Measurements from ENCODE around the gene MATN1.
"Not testable (repeated sequence)": the region's sequence is repeated elsewhere in the genome, so short reads cannot be mapped to it uniquely, and the experiment has no call there.

The MATN1 gene

GRCh38 chr1:30692201-30692947 lies 31.0 kb downstream of the MATN1 start:
- Histone ChIP-seq H3K9ac (no peak overlapping the region), H3K27ac (no peak overlapping the region), H3K4me1 (ENCODE audit: low read depth, poor library complexity, severe bottlenecking) (no peaks in the 10 kb centered on the region), H3K4me2 (no peak overlapping the region), H3K4me3 (IDR thresholded peaks at IDR 0.05; ENCODE audit: insufficient read depth, low read depth, low read length) (no peak overlapping the region), H3K27me3 (ENCODE audit: insufficient read depth, low read depth) (peaks cover 49% of the 10 kb centered on the region), H4K20me1 (ENCODE audit: insufficient read depth) (no peaks in the 10 kb centered on the region), H2AFZ (ENCODE audit: low read depth) (no peak overlapping the region), H3K36me3 (ENCODE audit: insufficient read depth) (no peaks in the 10 kb centered on the region), H3K79me2 (ENCODE audit: insufficient read depth, low read depth) (no peaks in the 10 kb centered on the region)
- no peak for TF ChIP-seq CTCF (conservative IDR thresholded peaks at IDR 0.05; ENCODE audit: low read depth, low read length)

GRCh38 chr1:30691480-30691879 lies 31.9 kb downstream of the MATN1 start:
- Histone ChIP-seq H3K27ac (no peak overlapping the region), H3K4me3 (IDR thresholded peaks at IDR 0.05; ENCODE audit: insufficient read depth, low read depth, low read length) (no peak overlapping the region), H4K20me1 (ENCODE audit: insufficient read depth) (no peaks in the 10 kb centered on the region), H3K4me1 (ENCODE audit: low read depth, poor library complexity, severe bottlenecking) (no peaks in the 10 kb centered on the region), H2AFZ (ENCODE audit: low read depth) (no peak overlapping the region), H3K27me3 (ENCODE audit: insufficient read depth, low read depth) (peaks cover 43% of the 10 kb centered on the region), H3K4me2 (no peak overlapping the region), H3K36me3 (ENCODE audit: insufficient read depth) (no peaks in the 10 kb centered on the region), H3K9ac (no peak overlapping the region), H3K79me2 (ENCODE audit: insufficient read depth, low read depth) (no peaks in the 10 kb centered on the region)
- TF ChIP-seq CTCF (conservative IDR thresholded peaks at IDR 0.05; ENCODE audit: low read depth, low read length), result no peak

GRCh38 chr1:30689901-30690645 lies 33.3 kb downstream of the MATN1 start:
- TF ChIP-seq CTCF (conservative IDR thresholded peaks at IDR 0.05; ENCODE audit: low read depth, low read length), result no peak
- Histone ChIP-seq H3K9ac (no peak overlapping the region), H3K36me3 (ENCODE audit: insufficient read depth) (no peaks in the 10 kb centered on the region), H3K79me2 (ENCODE audit: insufficient read depth, low read depth) (no peaks in the 10 kb centered on the region), H3K4me1 (ENCODE audit: low read depth, poor library complexity, severe bottlenecking) (no peaks in the 10 kb centered on the region), H2AFZ (ENCODE audit: low read depth) (no peak overlapping the region), H3K27me3 (ENCODE audit: insufficient read depth, low read depth) (peaks cover 39% of the 10 kb centered on the region), H4K20me1 (ENCODE audit: insufficient read depth) (no peaks in the 10 kb centered on the region), H3K27ac (no peak overlapping the region), H3K4me2 (no peak overlapping the region), H3K4me3 (IDR thresholded peaks at IDR 0.05; ENCODE audit: insufficient read depth, low read depth, low read length) (no peak overlapping the region)

GRCh38 chr1:30688920-30689794 lies 34.2 kb downstream of the MATN1 start:
- Histone ChIP-seq H3K4me1 (ENCODE audit: low read depth, poor library complexity, severe bottlenecking) (no peaks in the 10 kb centered on the region), H3K36me3 (ENCODE audit: insufficient read depth) (no peaks in the 10 kb centered on the region), H3K27ac (no peak overlapping the region), H3K27me3 (ENCODE audit: insufficient read depth, low read depth) (peaks cover 31% of the 10 kb centered on the region), H2AFZ (ENCODE audit: low read depth) (no peak overlapping the region), H3K9ac (no peak overlapping the region), H4K20me1 (ENCODE audit: insufficient read depth) (no peaks in the 10 kb centered on the region), H3K4me3 (IDR thresholded peaks at IDR 0.05; ENCODE audit: insufficient read depth, low read depth, low read length) (no peak overlapping the region), H3K79me2 (ENCODE audit: insufficient read depth, low read depth) (no peaks in the 10 kb centered on the region), H3K4me2 (no peak overlapping the region)
- TF ChIP-seq CTCF (conservative IDR thresholded peaks at IDR 0.05; ENCODE audit: low read depth, low read length), result no peak

- peaks cover 31% of the 10 kb centered on the region for H3K27me3 ChIP-seq (ENCODE audit: insufficient read depth, low read depth)
- H4K20me1 ChIP-seq (ENCODE audit: insufficient read depth); H3K79me2 ChIP-seq (ENCODE audit: insufficient read depth, low read depth); H3K4me2 ChIP-seq; H3K36me3 ChIP-seq (ENCODE audit: insufficient read depth); H3K9ac ChIP-seq; H3K27ac ChIP-seq; H3K4me1 ChIP-seq (ENCODE audit: low read depth, poor library complexity, severe bottlenecking); H2AFZ ChIP-seq (ENCODE audit: low read depth); H3K4me3 ChIP-seq (IDR thresholded peaks at IDR 0.05; ENCODE audit: insufficient read depth, low read depth, low read length): not testable (repeated sequence)
Observed at GRCh38 chr1:30688516-30688915, 34.9 kb downstream of the MATN1 start.

All from KMS-11 (cell line).